ENCODE results near the gene DDB1. TPM values are rescaled to one million over a fixed set of nuclear protein-coding genes. Genes with fewer than 3 reads are reported as not detected.

DDB1 gene
- total RNA-seq, 2 experiments from 2014 or later: 140 to 147 TPM

DNA sequence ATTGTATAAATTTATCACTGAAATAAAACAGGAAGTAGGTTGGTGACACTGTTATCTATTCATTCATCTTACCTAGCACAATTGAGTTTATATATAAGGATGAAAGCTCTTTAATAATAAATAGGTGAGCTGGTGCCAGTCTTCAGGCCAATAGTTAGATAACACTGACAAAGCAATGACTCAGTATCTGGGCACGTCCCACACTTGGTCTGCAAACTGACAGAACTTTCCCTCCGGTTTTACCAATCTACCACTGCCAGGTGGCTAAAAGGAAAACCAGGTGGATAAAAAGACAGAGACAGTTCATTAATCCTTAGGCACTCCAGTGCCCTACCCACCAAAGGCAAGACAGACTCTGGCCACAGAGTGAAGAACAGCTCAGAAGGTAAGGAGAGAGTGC lies 17.6 kb downstream of the DDB1 start:
- no peaks in the 10 kb centered on the region for H3K4me1 ChIP-seq (ENCODE audit: insufficient read depth, low read length)
- ChIA-PET CTCF (interaction anchor here (1.3 kb wide), 1 partner anchor 70 kb away, joined by 3 read pairs; no protein-coding TSS in a partner anchor), POLR2A (no interaction called here)
- H3K9me3 ChIP-seq (ENCODE audit: control insufficient read depth in 1 of 2, insufficient read depth in 1 of 2, low read length in 2 of 2): no peaks in the 10 kb centered on the region
- ATAC-seq (ENCODE audit: poor library complexity) (no peak), DNase-seq (no peak)
- Mint-ChIP-seq H3K27me3 (no peaks in the 10 kb centered on the region), H3K9me3 (no peaks in the 10 kb centered on the region), H3K4me3 (no peak overlapping the region), H3K36me3 (ENCODE audit: low read depth) (peaks cover 44% of the 10 kb centered on the region), H3K4me1 (ENCODE audit: low read depth) (no peaks in the 10 kb centered on the region), H3K27ac (no peak overlapping the region)
- no peak overlapping the region for H3K4me3 ChIP-seq (ENCODE audit: low read length)
- no peaks in the 10 kb centered on the region for H3K27me3 ChIP-seq (ENCODE audit: control insufficient read depth in 1 of 2, insufficient read depth in 2 of 2, low read length in 2 of 2)
- no peak overlapping the region for H3K27ac ChIP-seq (ENCODE audit: low read depth in 1 of 2, low read length in 2 of 2)
- peaks cover 84% of the 10 kb centered on the region for H3K36me3 ChIP-seq (ENCODE audit: insufficient read depth, low read length)
- intact Hi-C loops (cut with DNase I, micrococcal nuclease): no loop called here
- TF ChIP-seq, protein P1, sequence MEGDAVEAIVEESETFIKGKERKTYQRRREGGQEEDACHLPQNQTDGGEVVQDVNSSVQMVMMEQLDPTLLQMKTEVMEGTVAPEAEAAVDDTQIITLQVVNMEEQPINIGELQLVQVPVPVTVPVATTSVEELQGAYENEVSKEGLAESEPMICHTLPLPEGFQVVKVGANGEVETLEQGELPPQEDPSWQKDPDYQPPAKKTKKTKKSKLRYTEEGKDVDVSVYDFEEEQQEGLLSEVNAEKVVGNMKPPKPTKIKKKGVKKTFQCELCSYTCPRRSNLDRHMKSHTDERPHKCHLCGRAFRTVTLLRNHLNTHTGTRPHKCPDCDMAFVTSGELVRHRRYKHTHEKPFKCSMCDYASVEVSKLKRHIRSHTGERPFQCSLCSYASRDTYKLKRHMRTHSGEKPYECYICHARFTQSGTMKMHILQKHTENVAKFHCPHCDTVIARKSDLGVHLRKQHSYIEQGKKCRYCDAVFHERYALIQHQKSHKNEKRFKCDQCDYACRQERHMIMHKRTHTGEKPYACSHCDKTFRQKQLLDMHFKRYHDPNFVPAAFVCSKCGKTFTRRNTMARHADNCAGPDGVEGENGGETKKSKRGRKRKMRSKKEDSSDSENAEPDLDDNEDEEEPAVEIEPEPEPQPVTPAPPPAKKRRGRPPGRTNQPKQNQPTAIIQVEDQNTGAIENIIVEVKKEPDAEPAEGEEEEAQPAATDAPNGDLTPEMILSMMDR (IDR thresholded peaks at IDR 0.05): no peak

DNA sequence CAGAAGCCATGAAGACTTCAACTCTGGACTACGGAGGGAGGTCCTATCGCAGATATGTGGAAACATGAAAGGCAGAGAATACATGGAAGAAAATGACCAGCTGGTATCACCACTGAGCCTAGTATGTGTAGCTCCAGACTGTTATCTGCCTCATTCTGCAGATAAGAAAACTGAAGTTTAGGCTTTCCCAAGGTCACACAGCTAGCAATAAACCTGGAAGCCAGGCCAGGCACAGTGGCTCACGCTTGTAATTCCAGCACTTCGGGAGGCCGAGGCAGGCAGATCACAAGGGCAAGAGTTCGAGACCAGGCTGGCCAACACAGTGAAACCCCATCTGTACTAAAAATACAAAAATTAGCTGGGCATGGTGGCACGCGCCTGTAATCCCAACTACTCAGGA lies 22.2 kb downstream of the DDB1 start:
- Histone ChIP-seq H3K9me3 (ENCODE audit: control insufficient read depth in 1 of 2, insufficient read depth in 1 of 2, low read length in 2 of 2) (no peaks in the 10 kb centered on the region), H3K36me3 (ENCODE audit: insufficient read depth, low read length) (peaks cover 95% of the 10 kb centered on the region), H3K4me3 (ENCODE audit: low read length) (no peak overlapping the region), H3K27ac (ENCODE audit: low read depth in 1 of 2, low read length in 2 of 2) (no peak overlapping the region), H3K4me1 (ENCODE audit: insufficient read depth, low read length) (no peaks in the 10 kb centered on the region), H3K27me3 (ENCODE audit: control insufficient read depth in 1 of 2, insufficient read depth in 2 of 2, low read length in 2 of 2) (no peaks in the 10 kb centered on the region)
- Mint-ChIP-seq H3K4me3 (no peak overlapping the region), H3K9me3 (no peaks in the 10 kb centered on the region), H3K27me3 (no peaks in the 10 kb centered on the region), H3K4me1 (ENCODE audit: low read depth) (no peaks in the 10 kb centered on the region), H3K36me3 (ENCODE audit: low read depth) (peaks cover 6% of the 10 kb centered on the region), H3K27ac (no peak overlapping the region)
- TF ChIP-seq, protein P1 (IDR thresholded peaks at IDR 0.05): no peak
- DNase-seq: no peak
- POLR2A ChIA-PET: no interaction called here
- intact Hi-C loops (cut with DNase I, micrococcal nuclease): no loop called here
- CTCF ChIA-PET: no interaction called here
- no peak for ATAC-seq (ENCODE audit: poor library complexity)

DNA sequence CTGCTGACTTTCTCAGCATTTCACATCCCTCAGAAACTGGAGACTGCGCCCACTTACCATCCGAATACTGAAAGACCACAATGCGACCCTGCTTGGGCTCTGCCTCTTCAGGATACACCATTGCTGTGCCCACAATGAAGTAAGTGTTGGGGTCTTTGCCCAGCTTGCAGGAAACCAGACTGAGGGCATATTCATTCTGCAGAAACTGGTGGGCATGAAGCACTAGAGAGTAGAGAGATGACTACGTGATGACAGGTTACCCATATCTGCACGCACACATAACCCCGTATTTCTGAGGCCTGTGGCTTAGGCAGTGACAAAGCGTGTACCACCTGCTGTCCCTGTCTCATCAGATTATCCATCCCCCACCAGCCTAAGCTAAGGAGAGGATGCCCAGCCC lies 23.2 kb downstream of the DDB1 start:
- H3K27ac Mint-ChIP-seq: no peak overlapping the region
- H3K4me1 ChIP-seq (ENCODE audit: insufficient read depth, low read length): no peaks in the 10 kb centered on the region
- TF ChIP-seq, protein P1 (IDR thresholded peaks at IDR 0.05): no peak
- H3K36me3 ChIP-seq (ENCODE audit: insufficient read depth, low read length): peaks cover 91% of the 10 kb centered on the region
- no peaks in the 10 kb centered on the region for H3K9me3 ChIP-seq (ENCODE audit: control insufficient read depth in 1 of 2, insufficient read depth in 1 of 2, low read length in 2 of 2)
- no peaks in the 10 kb centered on the region for H3K27me3 Mint-ChIP-seq
- ATAC-seq (ENCODE audit: poor library complexity) (no peak), DNase-seq (no peak)
- H3K4me3 Mint-ChIP-seq: no peak overlapping the region
- H3K36me3 Mint-ChIP-seq (ENCODE audit: low read depth): no peaks in the 10 kb centered on the region
- ChIA-PET POLR2A (no interaction called here), CTCF (no interaction called here)
- no peaks in the 10 kb centered on the region for H3K9me3 Mint-ChIP-seq
- no peaks in the 10 kb centered on the region for H3K4me1 Mint-ChIP-seq (ENCODE audit: low read depth)
- no peak overlapping the region for H3K27ac ChIP-seq (ENCODE audit: low read depth in 1 of 2, low read length in 2 of 2)
- intact Hi-C loops (cut with DNase I, micrococcal nuclease): no loop called here
- H3K4me3 ChIP-seq (ENCODE audit: low read length): no peak overlapping the region
- H3K27me3 ChIP-seq (ENCODE audit: control insufficient read depth in 1 of 2, insufficient read depth in 2 of 2, low read length in 2 of 2): no peaks in the 10 kb centered on the region

Data from CD4-positive, alpha-beta T cell (primary cell).